Loucy (cell line): Measurements from ENCODE around the gene MST1.

ENCODE experiments used
- CTCF ChIP-seq: fragments of 200-600 bp; sonication (generic); conservative IDR thresholded peaks from 2 replicates; pipeline ENCODE4 v1.5.1; 2014; ENCODE audit warnings: mild to moderate bottlenecking, antibody characterized with exemption, low read length
- EZH2phosphoT487 ChIP-seq: fragments of 200-600 bp; IDR thresholded peaks from 2 replicates; pipeline ENCODE4 v1.6.1; 2018; ENCODE audit warnings: antibody characterized with exemption, mild to moderate bottlenecking, moderate library complexity, borderline replicate concordance

DNA sequence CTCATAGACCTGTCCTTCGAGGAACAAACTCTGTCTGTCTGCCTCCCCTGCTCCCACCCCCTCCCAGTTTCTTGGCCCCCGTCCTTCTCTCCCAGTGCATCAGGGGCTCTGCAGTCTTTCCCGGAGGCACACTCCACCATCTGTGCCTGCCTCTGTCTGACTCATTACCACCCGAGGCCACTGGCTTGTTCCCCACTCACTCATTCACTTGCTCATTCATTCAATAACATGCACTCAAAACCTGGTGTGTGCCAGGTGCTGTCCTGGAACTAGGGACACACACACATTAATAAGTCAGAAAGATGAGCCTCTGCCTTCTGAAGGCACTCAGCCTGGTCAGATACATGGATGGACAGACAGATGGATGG, 17.8 kb upstream of the MST1 start:
- no peak for TF ChIP-seq CTCF
- no peak for TF ChIP-seq EZH2phosphoT487
